ENCODE data around the gene MTMR6. TPM values are rescaled to one million over a fixed set of nuclear protein-coding genes. Genes with fewer than 3 reads are reported as not detected.

MTMR6 gene
- total RNA-seq, 1 donor from 2014 or later = 9.6 TPM

- Mint-ChIP-seq H3K27ac (no peak overlapping the region), H3K4me3 (ENCODE audit: low read depth) (no peak overlapping the region), H3K27me3 (peaks cover 26% of the 10 kb centered on the region), H3K9me3 (ENCODE audit: low read depth) (no peaks in the 10 kb centered on the region), H3K36me3 (ENCODE audit: insufficient read depth) (no peaks in the 10 kb centered on the region), H3K4me1 (ENCODE audit: low read depth) (no peaks in the 10 kb centered on the region)
- TF ChIP-seq CTCF (IDR thresholded peaks at IDR 0.05; ENCODE audit: unreplicated experiment) = no peak
- no peak for DNase-seq (ENCODE audit: low spot score, unreplicated experiment)
These were observed 82.4 kb downstream of the MTMR6 start for GRCh38 chr13:25204863-25205262.

GRCh38 chr13:25203127-25203740, 84.1 kb downstream of the MTMR6 start:
- DNase-seq (ENCODE audit: low spot score, unreplicated experiment) = no peak
- no peak for TF ChIP-seq CTCF (IDR thresholded peaks at IDR 0.05; ENCODE audit: unreplicated experiment)
- no peak overlapping the region for H3K4me3 Mint-ChIP-seq (ENCODE audit: low read depth)
- H3K4me1 Mint-ChIP-seq (ENCODE audit: low read depth) = no peaks in the 10 kb centered on the region
- H3K36me3 Mint-ChIP-seq (ENCODE audit: insufficient read depth) = no peaks in the 10 kb centered on the region
- no peaks in the 10 kb centered on the region for H3K9me3 Mint-ChIP-seq (ENCODE audit: low read depth)
- no peak overlapping the region for H3K27ac Mint-ChIP-seq
- H3K27me3 Mint-ChIP-seq = peaks cover 26% of the 10 kb centered on the region

- Mint-ChIP-seq H3K36me3 (ENCODE audit: insufficient read depth) (no peaks in the 10 kb centered on the region), H3K9me3 (ENCODE audit: low read depth) (no peaks in the 10 kb centered on the region), H3K27ac (no peak overlapping the region), H3K4me3 (ENCODE audit: low read depth) (no peak overlapping the region), H3K4me1 (ENCODE audit: low read depth) (no peaks in the 10 kb centered on the region), H3K27me3 (peaks cover 24% of the 10 kb centered on the region)
- TF ChIP-seq CTCF (IDR thresholded peaks at IDR 0.05; ENCODE audit: unreplicated experiment) = no peak
- DNase-seq (ENCODE audit: low spot score, unreplicated experiment) = no peak
These were observed 86.5 kb downstream of the MTMR6 start for GRCh38 chr13:25200783-25201182.

- H3K9me3 Mint-ChIP-seq (ENCODE audit: low read depth) = peaks cover 7% of the 10 kb centered on the region
- H3K27me3 Mint-ChIP-seq = peaks cover 17% of the 10 kb centered on the region
- no peak for TF ChIP-seq CTCF (IDR thresholded peaks at IDR 0.05; ENCODE audit: unreplicated experiment)
- H3K27ac Mint-ChIP-seq = no peak overlapping the region
- no peak overlapping the region for H3K4me3 Mint-ChIP-seq (ENCODE audit: low read depth)
- no peaks in the 10 kb centered on the region for H3K36me3 Mint-ChIP-seq (ENCODE audit: insufficient read depth)
- H3K4me1 Mint-ChIP-seq (ENCODE audit: low read depth) = no peaks in the 10 kb centered on the region
- no peak for DNase-seq (ENCODE audit: low spot score, unreplicated experiment)
These were observed 88.6 kb downstream of the MTMR6 start for GRCh38 chr13:25198647-25199046.

GRCh38 chr13:25196971-25197370, 90.3 kb downstream of the MTMR6 start:
- peaks cover 7% of the 10 kb centered on the region for H3K9me3 Mint-ChIP-seq (ENCODE audit: low read depth)
- no peak for DNase-seq (ENCODE audit: low spot score, unreplicated experiment)

More at GRCh38 chr13:25196971-25197370, 90.3 kb downstream of the MTMR6 start:
- H3K4me1 Mint-ChIP-seq (ENCODE audit: low read depth) = no peaks in the 10 kb centered on the region
- no peak overlapping the region for H3K4me3 Mint-ChIP-seq (ENCODE audit: low read depth)
- no peak overlapping the region for H3K27ac Mint-ChIP-seq
- H3K36me3 Mint-ChIP-seq (ENCODE audit: insufficient read depth) = no peaks in the 10 kb centered on the region
- no peak for TF ChIP-seq CTCF (IDR thresholded peaks at IDR 0.05; ENCODE audit: unreplicated experiment)
- peaks cover 6% of the 10 kb centered on the region for H3K27me3 Mint-ChIP-seq

Other genes starting within 250 kb of the MTMR6 start
- gene PABPC3, start 191.4 kb downstream of the MTMR6 start, total RNA-seq = 0.26 and 0.49 TPM in 2 replicates
- 0.05 and 0.07 TPM in 2 replicates for gene AMER2, start 115.2 kb downstream of the MTMR6 start, total RNA-seq
- 56.5 and 61.5 TPM in 2 replicates for gene NUP58, start 14.1 kb upstream of the MTMR6 start, total RNA-seq
- 0.38 and 0.49 TPM in 2 replicates for gene ATP8A2, start 84.5 kb upstream of the MTMR6 start, total RNA-seq